ENCODE measurements around the gene NINJ2. TPM values are rescaled to one million over a fixed set of nuclear protein-coding genes. Genes with fewer than 3 reads are reported as not detected.

Gene NINJ2
- total RNA-seq, 2 experiments from 2014 or later: 13.1 to 13.5 TPM

GRCh38 chr12:556498-556897 is 106.7 kb downstream of the NINJ2 start:
- CTCF ChIA-PET: interaction anchor here (0.7 to 1.2 kb wide), 6 partner anchors 8 to 104 kb away, joined by 3 to 5 read pairs (median 3); no protein-coding TSS in a partner anchor
- Mint-ChIP-seq H3K4me1 (peaks cover 35% of the 10 kb centered on the region), H3K27ac (no peak overlapping the region), H3K27me3 (peaks cover 9% of the 10 kb centered on the region), H3K9me3 (no peaks in the 10 kb centered on the region), H3K4me3 (no peak overlapping the region), H3K36me3 (ENCODE audit: low read depth) (no peaks in the 10 kb centered on the region)
- no peak for DNase-seq
- POLR2A ChIA-PET: no interaction called here

GRCh38 chr12:554001-554285 is 109.3 kb downstream of the NINJ2 start:
- Mint-ChIP-seq H3K27me3 (peaks cover 4% of the 10 kb centered on the region), H3K4me3 (peak overlapping the region; percentile 46), H3K36me3 (ENCODE audit: low read depth) (no peaks in the 10 kb centered on the region), H3K9me3 (no peaks in the 10 kb centered on the region), H3K4me1 (peaks cover 32% of the 10 kb centered on the region), H3K27ac (no peak overlapping the region)
- CTCF ChIA-PET: interaction anchor here (0.7 to 1.0 kb wide), 2 partner anchors 56 to 200 kb away, joined by 3 read pairs; no protein-coding TSS in a partner anchor
- no peak for DNase-seq
- POLR2A ChIA-PET: interaction anchor here (0.9 to 1.3 kb wide), 2 partner anchors 22 to 153 kb away, joined by 3 to 4 read pairs; partner anchors contain the start of gene CCDC77

- Mint-ChIP-seq H3K4me3 (peak overlapping the region; percentile 46), H3K4me1 (peaks cover 32% of the 10 kb centered on the region), H3K36me3 (ENCODE audit: low read depth) (no peaks in the 10 kb centered on the region), H3K27me3 (peaks cover 4% of the 10 kb centered on the region), H3K9me3 (no peaks in the 10 kb centered on the region), H3K27ac (peak overlapping the region; percentile 54)
- ChIA-PET POLR2A (interaction anchor here (1.3 kb wide), 1 partner anchor 23 kb away, joined by 4 read pairs; no protein-coding TSS in a partner anchor), CTCF (interaction anchor here (0.7 to 1.0 kb wide), 2 partner anchors 55 to 200 kb away, joined by 3 read pairs; no protein-coding TSS in a partner anchor)
- DNase-seq: peak; percentile 51
Measured at GRCh38 chr12:553216-554000, 109.8 kb downstream of the NINJ2 start.

GRCh38 chr12:552466-552865 is 110.8 kb downstream of the NINJ2 start:
- no peaks in the 10 kb centered on the region for H3K36me3 Mint-ChIP-seq (ENCODE audit: low read depth)
- CTCF ChIA-PET: interaction anchor here (3.2 kb wide), 1 partner anchor 99 kb away, joined by 15 read pairs; no protein-coding TSS in a partner anchor

GRCh38 chr12:550473-551260 is 112.6 kb downstream of the NINJ2 start:
- DNase-seq: no peak
- no peaks in the 10 kb centered on the region for H3K36me3 Mint-ChIP-seq (ENCODE audit: low read depth)
- peaks cover 37% of the 10 kb centered on the region for H3K4me1 Mint-ChIP-seq
- H3K4me3 Mint-ChIP-seq: no peak overlapping the region
- ChIA-PET CTCF (interaction anchor here (1.5 to 3.2 kb wide), 2 partner anchors 96 to 98 kb away, joined by 6 to 15 read pairs; no protein-coding TSS in a partner anchor), POLR2A (no interaction called here)
- peaks cover 7% of the 10 kb centered on the region for H3K27me3 Mint-ChIP-seq
- H3K27ac Mint-ChIP-seq: peak overlapping the region; percentile 1
- no peaks in the 10 kb centered on the region for H3K9me3 Mint-ChIP-seq

More at GRCh38 chr12:552466-552865, 110.8 kb downstream of the NINJ2 start:
- H3K27ac Mint-ChIP-seq: no peak overlapping the region
- H3K9me3 Mint-ChIP-seq: no peaks in the 10 kb centered on the region
- no peak for DNase-seq
- H3K4me1 Mint-ChIP-seq: peaks cover 32% of the 10 kb centered on the region
- POLR2A ChIA-PET: no interaction called here
- H3K27me3 Mint-ChIP-seq: peaks cover 5% of the 10 kb centered on the region
- H3K4me3 Mint-ChIP-seq: no peak overlapping the region

- no peak overlapping the region for H3K4me3 Mint-ChIP-seq
- ChIA-PET POLR2A (no interaction called here), CTCF (interaction anchor here (3.2 to 3.3 kb wide), 2 partner anchors 97 to 107 kb away, joined by 15 to 20 read pairs; no protein-coding TSS in a partner anchor)
- no peaks in the 10 kb centered on the region for H3K9me3 Mint-ChIP-seq
- peaks cover 38% of the 10 kb centered on the region for H3K4me1 Mint-ChIP-seq
- H3K36me3 Mint-ChIP-seq (ENCODE audit: low read depth): no peaks in the 10 kb centered on the region
- DNase-seq: no peak
- no peak overlapping the region for H3K27ac Mint-ChIP-seq
- H3K27me3 Mint-ChIP-seq: peaks cover 12% of the 10 kb centered on the region
Measured at GRCh38 chr12:549476-550082, 113.7 kb downstream of the NINJ2 start.

- Mint-ChIP-seq H3K36me3 (ENCODE audit: low read depth) (no peaks in the 10 kb centered on the region), H3K27ac (no peak overlapping the region), H3K27me3 (peaks cover 15% of the 10 kb centered on the region), H3K4me3 (no peak overlapping the region), H3K4me1 (peaks cover 27% of the 10 kb centered on the region), H3K9me3 (no peaks in the 10 kb centered on the region)
- no peak for DNase-seq
- CTCF ChIA-PET: interaction anchor here (0.7 to 3.3 kb wide), 12 partner anchors 9 to 146 kb away, joined by 3 to 49 read pairs (median 5); no protein-coding TSS in a partner anchor
- POLR2A ChIA-PET: no interaction called here
Measured at GRCh38 chr12:547883-548470, 115.3 kb downstream of the NINJ2 start.

- no peaks in the 10 kb centered on the region for H3K9me3 Mint-ChIP-seq
Measured at GRCh38 chr12:546920-547845, 116.1 kb downstream of the NINJ2 start.

GRCh38 chr12:546265-546919 is 116.9 kb downstream of the NINJ2 start:
- H3K36me3 Mint-ChIP-seq (ENCODE audit: low read depth): no peaks in the 10 kb centered on the region
- no peak overlapping the region for H3K27ac Mint-ChIP-seq
- POLR2A ChIA-PET: no interaction called here
- CTCF ChIA-PET: interaction anchor here (0.8 to 3.3 kb wide), 9 partner anchors 8 to 128 kb away, joined by 3 to 49 read pairs (median 5); no protein-coding TSS in a partner anchor
- no peak for DNase-seq
- peaks cover 13% of the 10 kb centered on the region for H3K27me3 Mint-ChIP-seq
- H3K4me3 Mint-ChIP-seq: no peak overlapping the region
- H3K9me3 Mint-ChIP-seq: no peaks in the 10 kb centered on the region
- peaks cover 12% of the 10 kb centered on the region for H3K4me1 Mint-ChIP-seq

More at GRCh38 chr12:546920-547845, 116.1 kb downstream of the NINJ2 start:
- H3K27me3 Mint-ChIP-seq: peaks cover 15% of the 10 kb centered on the region
- no peaks in the 10 kb centered on the region for H3K36me3 Mint-ChIP-seq (ENCODE audit: low read depth)
- H3K27ac Mint-ChIP-seq: no peak overlapping the region
- peaks cover 19% of the 10 kb centered on the region for H3K4me1 Mint-ChIP-seq
- ChIA-PET POLR2A (no interaction called here), CTCF (interaction anchor here (0.7 to 3.3 kb wide), 14 partner anchors 9 to 145 kb away, joined by 3 to 49 read pairs (median 4); no protein-coding TSS in a partner anchor)
- H3K4me3 Mint-ChIP-seq: no peak overlapping the region
- DNase-seq: peak; percentile 72

GRCh38 chr12:545835-546234 is 117.4 kb downstream of the NINJ2 start:
- Mint-ChIP-seq H3K36me3 (ENCODE audit: low read depth) (no peaks in the 10 kb centered on the region), H3K27ac (no peak overlapping the region), H3K9me3 (no peaks in the 10 kb centered on the region), H3K4me3 (no peak overlapping the region), H3K4me1 (peaks cover 11% of the 10 kb centered on the region), H3K27me3 (peaks cover 11% of the 10 kb centered on the region)
- ChIA-PET CTCF (interaction anchor here (1.5 to 3.9 kb wide), 2 partner anchors 82 to 93 kb away, joined by 6 to 50 read pairs; no protein-coding TSS in a partner anchor), POLR2A (no interaction called here)
- DNase-seq: no peak

- ChIA-PET POLR2A (no interaction called here), CTCF (interaction anchor here (0.9 to 3.9 kb wide), 4 partner anchors 81 to 105 kb away, joined by 6 to 50 read pairs (median 6); no protein-coding TSS in a partner anchor)
- Mint-ChIP-seq H3K4me1 (peaks cover 11% of the 10 kb centered on the region), H3K27ac (no peak overlapping the region), H3K4me3 (no peak overlapping the region), H3K9me3 (no peaks in the 10 kb centered on the region), H3K36me3 (ENCODE audit: low read depth) (no peaks in the 10 kb centered on the region), H3K27me3 (peaks cover 11% of the 10 kb centered on the region)
- no peak for DNase-seq
Measured at GRCh38 chr12:544941-545635, 118.2 kb downstream of the NINJ2 start.

All from activated CD4-positive, alpha-beta memory T cell treated with anti-CD3 and anti-CD28 coated beads, Interleukin-2, amount 10 ng/mL, durations not matched to agents 7 days and 5 days (primary cell).